ENCODE results near the gene MKRN1.
"Not testable (repeated sequence)": the region's sequence is repeated elsewhere in the genome, so short reads cannot be mapped to it uniquely, and the experiment has no call there.

The MKRN1 gene

GRCh38 chr7:140479062-140479738 is at the start of gene MKRN1:
TSS of gene MKRN1 (minus strand) at chr7:140479505. CDS start at chr7:140479344, 161 bp downstream.
- DNase-seq = peak; percentile 62

GRCh38 chr7:140526787-140527664 is 47.7 kb upstream of the MKRN1 start:
- no peak for DNase-seq

GRCh38 chr7:140526214-140526613 is 46.9 kb upstream of the MKRN1 start:
- DNase-seq = no peak

GRCh38 chr7:140525743-140526142 is 46.4 kb upstream of the MKRN1 start:
- no peak for DNase-seq

- no peak for DNase-seq
These were observed 42.1 kb upstream of the MKRN1 start for GRCh38 chr7:140521421-140521820.

- DNase-seq = no peak
These were observed 39.7 kb upstream of the MKRN1 start for GRCh38 chr7:140519007-140519399.

GRCh38 chr7:140518370-140519006 is 39.2 kb upstream of the MKRN1 start:
- DNase-seq = no peak

GRCh38 chr7:140517546-140518369 is 38.5 kb upstream of the MKRN1 start:
- peak; percentile 47 for DNase-seq

- DNase-seq = no peak
These were observed 33.2 kb upstream of the MKRN1 start for GRCh38 chr7:140512317-140513000.

GRCh38 chr7:140509789-140510188 is 30.5 kb upstream of the MKRN1 start:
- no peak for DNase-seq

GRCh38 chr7:140507556-140507955 is 28.3 kb upstream of the MKRN1 start:
- not testable (repeated sequence) for DNase-seq

GRCh38 chr7:140506788-140507464 is 27.6 kb upstream of the MKRN1 start:
- no peak for DNase-seq

- DNase-seq = no peak
These were observed 22.7 kb upstream of the MKRN1 start for GRCh38 chr7:140501966-140502365.

- DNase-seq = not testable (repeated sequence)
These were observed 18.5 kb upstream of the MKRN1 start for GRCh38 chr7:140497807-140498206.

GRCh38 chr7:140497241-140497769 is 18.0 kb upstream of the MKRN1 start:
- no peak for DNase-seq

GRCh38 chr7:140495514-140496097 is 16.3 kb upstream of the MKRN1 start:
- DNase-seq = no peak

- DNase-seq = no peak
These were observed 15.6 kb upstream of the MKRN1 start for GRCh38 chr7:140494867-140495266.

- DNase-seq = no peak
These were observed 9.7 kb upstream of the MKRN1 start for GRCh38 chr7:140489026-140489359.

- no peak for DNase-seq
These were observed 6.4 kb upstream of the MKRN1 start for GRCh38 chr7:140485500-140486265.

GRCh38 chr7:140484951-140485499 is 5.7 kb upstream of the MKRN1 start:
- DNase-seq = no peak

Data from GOT3 (cell line).